GM12891 (cell line): Measurements from ENCODE around the gene ACTC1.

Experiments used
- DNase-seq: peaks from one replicate; pipeline ENCODE4 v3.0.0; 2011; ENCODE audit warnings: low spot score; ENCODE audit not compliant: insufficient read length
- FAIRE-seq: peaks from 2 replicates; lab custom pipeline; 2011; peaks lifted over from hg19 to GRCh38; lab: Jason Lieb, UNC
- PAX5 ChIP-seq: IDR thresholded peaks from 2 replicates; pipeline ENCODE4 v1.6.1; 2011; ENCODE audit warnings: low read length, moderate library complexity, mild to moderate bottlenecking; ENCODE audit not compliant: insufficient read depth, severe bottlenecking
- POLR2A ChIP-seq: IDR thresholded peaks from 2 replicates; pipeline ENCODE4 v1.6.1; 2011; ENCODE audit warnings: low read depth, low read length, control low read depth
- POLR2AphosphoS5 ChIP-seq: IDR thresholded peaks from 2 replicates; pipeline ENCODE4 v1.6.1; 2011; ENCODE audit warnings: low read depth, low read length, control low read depth
- POU2F2 ChIP-seq: IDR thresholded peaks from 2 replicates; pipeline ENCODE4 v1.6.1; 2011; ENCODE audit warnings: low read depth, mild to moderate bottlenecking, control low read depth, low read length, moderate library complexity
- SPI1 ChIP-seq: IDR thresholded peaks from 2 replicates; pipeline ENCODE4 v1.6.1; 2011; ENCODE audit warnings: low read depth, low read length, control low read depth
- TAF1 ChIP-seq: IDR thresholded peaks from 2 replicates; pipeline ENCODE4 v1.6.1; 2011; ENCODE audit warnings: low read depth, low read length, control low read depth

The ACTC1 gene

GRCh38 chr15:34802371-34802770 lies 7.0 kb upstream of the ACTC1 start:
- FAIRE-seq (no peak), DNase-seq (no peak)
- TF ChIP-seq SPI1: no peak
- TF ChIP-seq POU2F2: no peak
- TF ChIP-seq PAX5: no peak
- TF ChIP-seq TAF1: no peak
- TF ChIP-seq POLR2AphosphoS5: no peak

- TF ChIP-seq TAF1 (no peak), SPI1 (no peak), POU2F2 (no peak), POLR2A (no peak), PAX5 (no peak), POLR2AphosphoS5 (no peak)
- no peak for DNase-seq
- no peak for FAIRE-seq
These were observed 4.1 kb upstream of the ACTC1 start for GRCh38 chr15:34799149-34800101.

- DNase-seq: no peak
- no peak for TF ChIP-seq POLR2A
- FAIRE-seq: no peak
These were observed 1.6 kb upstream of the ACTC1 start for GRCh38 chr15:34796847-34797435.

GRCh38 chr15:34794590-34795206 lies 651 bp downstream of the ACTC1 start:
- TF ChIP-seq POLR2AphosphoS5: no peak
- no peak for TF ChIP-seq POU2F2
- TF ChIP-seq POLR2A: no peak
- no peak for TF ChIP-seq TAF1
- no peak for TF ChIP-seq SPI1
- TF ChIP-seq PAX5: no peak
- FAIRE-seq (no peak), DNase-seq (peak; percentile 7)

- DNase-seq (no peak), FAIRE-seq (no peak)
- no peak for TF ChIP-seq POLR2AphosphoS5
- TF ChIP-seq POU2F2: no peak
- TF ChIP-seq PAX5: no peak
- no peak for TF ChIP-seq TAF1
- TF ChIP-seq SPI1: no peak
- TF ChIP-seq POLR2A: no peak
These were observed 1.4 kb downstream of the ACTC1 start for GRCh38 chr15:34793901-34794300.

GRCh38 chr15:34793071-34793470 lies 2.3 kb downstream of the ACTC1 start:
- FAIRE-seq (no peak), DNase-seq (no peak)
- TF ChIP-seq SPI1 (no peak), TAF1 (no peak), PAX5 (no peak), POLR2A (no peak), POLR2AphosphoS5 (no peak), POU2F2 (no peak)

GRCh38 chr15:34791701-34792100 lies 3.6 kb downstream of the ACTC1 start:
- TF ChIP-seq PAX5 (no peak), TAF1 (no peak), POLR2AphosphoS5 (no peak), POLR2A (no peak), SPI1 (no peak), POU2F2 (no peak)
- no peak for FAIRE-seq
- no peak for DNase-seq

GRCh38 chr15:34790121-34790520 lies 5.2 kb downstream of the ACTC1 start:
- FAIRE-seq (no peak), DNase-seq (no peak)
- no peak for TF ChIP-seq PAX5
- TF ChIP-seq POU2F2: no peak
- TF ChIP-seq POLR2AphosphoS5: no peak
- no peak for TF ChIP-seq POLR2A
- TF ChIP-seq SPI1: no peak
- TF ChIP-seq TAF1: no peak

GRCh38 chr15:34789326-34789725 lies 6.0 kb downstream of the ACTC1 start:
- TF ChIP-seq SPI1: no peak
- no peak for TF ChIP-seq POU2F2
- no peak for TF ChIP-seq TAF1
- TF ChIP-seq POLR2A: no peak
- TF ChIP-seq PAX5: no peak
- no peak for TF ChIP-seq POLR2AphosphoS5
- DNase-seq: no peak
- no peak for FAIRE-seq

GRCh38 chr15:34786206-34786605 lies 9.1 kb downstream of the ACTC1 start:
- TF ChIP-seq PAX5: no peak
- no peak for TF ChIP-seq POLR2A
- no peak for TF ChIP-seq TAF1
- TF ChIP-seq POLR2AphosphoS5: no peak
- TF ChIP-seq POU2F2: no peak
- TF ChIP-seq SPI1: no peak
- DNase-seq (no peak), FAIRE-seq (no peak)

GRCh38 chr15:34783991-34784390 lies 11.4 kb downstream of the ACTC1 start:
- DNase-seq: no peak
- no peak for FAIRE-seq
- TF ChIP-seq POLR2AphosphoS5: no peak
- TF ChIP-seq PAX5: no peak
- no peak for TF ChIP-seq TAF1
